HepG2 (cell line): Measurements from ENCODE around the gene COPA. TPM values are rescaled to one million over a fixed set of nuclear protein-coding genes. Genes with fewer than 3 reads are reported as not detected.
A peak's percentile ranks its signal among the peaks of the same experiment; 100 is the strongest.

Source experiments
- ARID2 ChIP-seq: sonication (generic); formaldehyde crosslinking; IDR thresholded peaks from 2 replicates; pipeline ENCODE4 v1.8.1; 2022; ENCODE audit warnings: mild to moderate bottlenecking, missing genetic modification reagents, borderline replicate concordance
- ATF3 ChIP-seq: sonication (generic); formaldehyde crosslinking; IDR thresholded peaks from 2 replicates; pipeline ENCODE4 v1.4.0; 2020; ENCODE audit warnings: missing genetic modification reagents
- ATF7 ChIP-seq, 2 experiments: fragments of 450-650 bp in 1 of 2; sonication (generic) in 1 of 2; formaldehyde crosslinking in 1 of 2; IDR thresholded peaks; 2 replicates each; pipeline versions ENCODE4 v1.4.0 to v1.6.1; 2016 to 2020; ENCODE audit warnings: antibody characterized with exemption in 1 of 2, mild to moderate bottlenecking in 1 of 2, missing genetic modification reagents in 1 of 2
- CENPX ChIP-seq: sonication (generic); formaldehyde crosslinking; IDR thresholded peaks from 2 replicates; pipeline ENCODE4 v1.9.0; 2021; ENCODE audit warnings: mild to moderate bottlenecking, missing genetic modification reagents, moderate library complexity
- GTF3A ChIP-seq: sonication (generic); formaldehyde crosslinking; conservative IDR thresholded peaks from 2 replicates; pipeline ENCODE4 v1.4.0; 2020; ENCODE audit warnings: mild to moderate bottlenecking, missing genetic modification reagents
- HIC2 ChIP-seq: sonication (generic); formaldehyde crosslinking; IDR thresholded peaks from 2 replicates; pipeline ENCODE4 v1.9.0; 2022; ENCODE audit warnings: low read depth, missing genetic modification reagents
- MATR3 ChIP-seq: sonication (generic); formaldehyde crosslinking; IDR thresholded peaks from 2 replicates; pipeline ENCODE4 v1.4.0; 2020; ENCODE audit warnings: missing genetic modification reagents
- MED8 ChIP-seq: sonication (generic); formaldehyde crosslinking; IDR thresholded peaks from 2 replicates; pipeline ENCODE4 v1.8.1; 2023; ENCODE audit warnings: mild to moderate bottlenecking, missing genetic modification reagents; ENCODE audit not compliant: insufficient replicate concordance
- MNT ChIP-seq: fragments of 450-650 bp; IDR thresholded peaks from 2 replicates; pipeline ENCODE4 v1.6.1; 2016
- NFE2L2 ChIP-seq: fragments of 150-350 bp; IDR thresholded peaks from 2 replicates; pipeline ENCODE4 v1.6.1; 2014; ENCODE audit warnings: low read length
- NONO ChIP-seq, 2 experiments: fragments of 450-650 bp in 1 of 2; sonication (generic) in 1 of 2; formaldehyde crosslinking in 1 of 2; IDR thresholded peaks in 1 of 2; conservative IDR thresholded peaks in 1 of 2; 2 replicates each; pipeline versions ENCODE4 v1.6.1 to v1.8.0; 2017 to 2022; ENCODE audit warnings: mild to moderate bottlenecking in 1 of 2, missing genetic modification reagents in 1 of 2, moderate library complexity in 1 of 2
- PATZ1 ChIP-seq: sonication (generic); formaldehyde crosslinking; IDR thresholded peaks from 2 replicates; pipeline ENCODE4 v1.4.0; 2020; ENCODE audit warnings: missing genetic modification reagents
- POLR2A ChIP-seq, 2 experiments: IDR thresholded peaks; 2 replicates each; pipeline ENCODE4 v1.6.1; 2011; ENCODE audit warnings: low read depth in 2 of 2, low read length in 2 of 2, mild to moderate bottlenecking in 1 of 2, moderate library complexity in 1 of 2; ENCODE audit not compliant: insufficient read depth in 1 of 2
- SNAPC2 ChIP-seq: sonication (generic); formaldehyde crosslinking; IDR thresholded peaks from 2 replicates; pipeline ENCODE4 v1.8.1; 2022; ENCODE audit warnings: mild to moderate bottlenecking, missing genetic modification reagents
- STAG1 ChIP-seq: sonication (generic); formaldehyde crosslinking; IDR thresholded peaks from 2 replicates; pipeline ENCODE4 v1.4.0; 2020; ENCODE audit warnings: missing genetic modification reagents
- U2AF2 ChIP-seq: fragments of 200-400 bp; formaldehyde crosslinking; IDR thresholded peaks from 2 replicates; pipeline ENCODE4 v1.6.1; 2017; ENCODE audit warnings: low read depth, mild to moderate bottlenecking, low read length
- ZBTB46 ChIP-seq: sonication (generic); formaldehyde crosslinking; IDR thresholded peaks from 2 replicates; pipeline ENCODE4 v1.4.0; 2020; ENCODE audit warnings: mild to moderate bottlenecking, missing genetic modification reagents, borderline replicate concordance
- ZFP36 ChIP-seq: fragments of 150-350 bp; IDR thresholded peaks from 2 replicates; pipeline ENCODE4 v1.6.1; 2018; ENCODE audit warnings: borderline replicate concordance, low read length, low read depth; ENCODE audit not compliant: partially characterized antibody
- ZKSCAN5 ChIP-seq: sonication (generic); formaldehyde crosslinking; IDR thresholded peaks from 2 replicates; pipeline ENCODE4 v1.5.1; 2020; ENCODE audit warnings: mild to moderate bottlenecking, missing genetic modification reagents
- ZNF546 ChIP-seq: sonication (generic); formaldehyde crosslinking; conservative IDR thresholded peaks from 2 replicates; pipeline ENCODE4 v1.8.1; 2023; ENCODE audit warnings: mild to moderate bottlenecking, missing genetic modification reagents
- ZNF790 ChIP-seq: sonication (generic); formaldehyde crosslinking; IDR thresholded peaks from 2 replicates; pipeline ENCODE4 v1.8.0; 2022; ENCODE audit warnings: missing genetic modification reagents, mild to moderate bottlenecking, borderline replicate concordance
- polyA plus RNA-seq, 8 experiments: library from polyadenylated mRNA; depleted of rRNA in 3 of 8; stranded (reverse) in 7 of 8; unstranded in 1 of 8; fragments of >200 nt; fragmentation: Illumina TruSeq in 4 of 8; extraction: Trizol in 4 of 8; gene quantifications; 2 replicates each; pipeline versions ENCODE4 v1.2.1 to v1.2.3, GENCODE V29; 2011 to 2016; ENCODE audit warnings: low read depth in 4 of 8, missing spikeins in 1 of 8, mixed read lengths in 1 of 8; ENCODE audit not compliant: insufficient read depth in 1 of 8
- total RNA-seq, 5 experiments: library from RNA; depleted of rRNA; stranded (reverse); fragments of >200 nt; fragmentation: Illumina TruSeq; extraction: Trizol; gene quantifications; 2 replicates each; pipeline ENCODE4 v1.2.3, GENCODE V29; 2016; ENCODE audit warnings: low read depth in 1 of 5

Gene COPA
- total and polyA plus RNA-seq, 2 of the 13 experiments (the other 11 are each of a cell fraction or from before 2014, with no cell fraction given): 160 to 197 TPM

- TF ChIP-seq GTF3A (CRISPR knock-in tag): no peak; the same call in 1 of the 2 replicates
- TF ChIP-seq STAG1: no peak
- TF ChIP-seq MATR3 (CRISPR knock-in tag): no peak
- TF ChIP-seq ARID2 (CRISPR knock-in tag): no peak
- peak; percentile 47; the same call in 1 of the 2 replicates for TF ChIP-seq PATZ1 (CRISPR knock-in tag)
- TF ChIP-seq HIC2 (CRISPR knock-in tag): no peak
- TF ChIP-seq NFE2L2: no peak
- TF ChIP-seq MNT: peak; percentile 24; the same call in 1 of the 2 replicates
- TF ChIP-seq SNAPC2 (CRISPR knock-in tag): peak; percentile 22; the same call in 1 of the 2 replicates
- TF ChIP-seq ATF3 (CRISPR knock-in tag): peak; percentile 7; the same call in 1 of the 2 replicates
- no peak for TF ChIP-seq ATF7 (IDR thresholded peaks at IDR 0.05)
- no peak for TF ChIP-seq ATF7 (CRISPR knock-in tag; IDR thresholded peaks at IDR 0.05)
- TF ChIP-seq POLR2A (IDR thresholded peaks at IDR 0.05; ENCODE audit: insufficient read depth in 1 of 2, low read depth in 2 of 2, low read length in 2 of 2): peak; percentile 92 to 94
- peak; percentile 74; the same call in 1 of the 2 replicates for TF ChIP-seq ZBTB46 (CRISPR knock-in tag)
- no peak for TF ChIP-seq CENPX (CRISPR knock-in tag)
- TF ChIP-seq U2AF2: no peak
- no peak; the same call in 1 of the 2 replicates for TF ChIP-seq ZKSCAN5 (CRISPR knock-in tag)
- TF ChIP-seq ZFP36: no peak
- peak; percentile 89; the same call in 1 of the 2 replicates for TF ChIP-seq ZNF790 (CRISPR knock-in tag)
- peak; percentile 75; the same call in 1 of the 2 replicates for TF ChIP-seq ZNF546 (CRISPR knock-in tag)
- TF ChIP-seq NONO (IDR thresholded peaks at IDR 0.05): no peak
- TF ChIP-seq NONO (CRISPR knock-in tag; conservative IDR thresholded peaks at IDR 0.05): peak; percentile 84
- TF ChIP-seq MED8 (CRISPR knock-in tag): peak; percentile 92
Measured at GRCh38 chr1:160261893-160262794, 80.9 kb downstream of the COPA start, which contains the start of gene DCAF8 (continued).
